Right lobe of liver (tissue), 6 donors: Measurements from ENCODE around the gene PDK2. TPM values are rescaled to one million over a fixed set of nuclear protein-coding genes. Genes with fewer than 3 reads are reported as not detected.
A peak's percentile ranks its signal among the peaks of the same experiment; 100 is the strongest.

Experiments used
- ATAC-seq, 4 donors: fragments of 200-7000 bp; cut with Tn5 transposase; one replicate each; pipeline ENCODE4 v1.9.1; 2020; ENCODE audit warnings: mild to moderate bottlenecking in 4 of 4, moderate library complexity in 4 of 4
- DNase-seq, 3 donors: peaks; one replicate each; pipeline ENCODE4 v3.0.0-alpha.2; 2020
- H3K27ac ChIP-seq, 3 donors: fragments of 200-600 bp; one replicate each; pipeline ENCODE4 v1.8.0; 2022
- H3K27me3 ChIP-seq, 2 donors: fragments of 200-600 bp; one replicate each; pipeline ENCODE4 v1.8.0; 2022
- H3K36me3 ChIP-seq, 4 donors: fragments of 200-600 bp; sonication (generic) in 1 of 4; one replicate each; pipeline versions ENCODE4 v1.5.1 to v1.8.0; 2017 to 2022; ENCODE audit warnings: control low read depth in 1 of 4
- H3K4me1 ChIP-seq, 4 donors: fragments of 200-600 bp; sonication (generic) in 1 of 4; one replicate each; pipeline versions ENCODE4 v1.5.1 to v1.8.0; 2017 to 2022; ENCODE audit warnings: control low read depth in 1 of 4
- H3K4me3 ChIP-seq, 3 donors: fragments of 200-600 bp; one replicate each; pipeline ENCODE4 v1.8.0; 2022
- H3K9me3 ChIP-seq, 4 donors: fragments of 200-600 bp; sonication (generic) in 1 of 4; one replicate each; pipeline versions ENCODE4 v1.5.1 to v1.8.0; 2017 to 2022; ENCODE audit warnings: control low read depth in 1 of 4
- POLR2A ChIP-seq: fragments of 450-650 bp; IDR thresholded peaks from one replicate; pipeline ENCODE4 v1.6.1; 2017; ENCODE audit warnings: antibody characterized with exemption, mild to moderate bottlenecking
- WGBS: methylation state at CpG from one replicate; pipeline ENCODE4 v1.1.6; 2018; ENCODE audit warnings: low coverage, low lambda C conversion rate; ENCODE audit not compliant: insufficient coverage; ENCODE audit errors: missing lambda C conversion rate; 5-methylcytosine and 5-hydroxymethylcytosine counted together
- intact Hi-C, 2 donors: fragments of 100-400 bp; cut with DNase I; formaldehyde crosslinking; loops; one replicate each; pipeline versions ENCODE4 v1.11.2 to v1.14.1; 2022
- total RNA-seq, 6 experiments: library from RNA; depleted of rRNA in 2 of 6; stranded (reverse); fragments of >200 nt in 2 of 6; fragmentation: NEBNext Ultra II Directional in 3 of 6; extraction: Animal tissue kit (Norgen Biotek cat#: 25700) in 3 of 6; gene quantifications; one replicate each; pipeline versions ENCODE4 v1.1.0 to v1.2.4, GENCODE V29; 2016 to 2023
- TF ChIP-seq, protein P1 (sequence below), 4 donors: fragments of 200-600 bp in 3 of 4; fragments of 450-650 bp in 1 of 4; IDR thresholded peaks; one replicate each; pipeline versions ENCODE4 v1.5.1 to v1.8.0; 2016 to 2022; ENCODE audit warnings: antibody characterized with exemption in 4 of 4, mild to moderate bottlenecking in 2 of 4
- donor health status: DM: no; HTN: yes; CAD: no.
- donor health status: DM: no; HTN: no; CAD: no.
- donor health status: DM: no; HTN: no; CAD: no.
- donor health status: DM: no; HTN: yes; CAD: no.
- donor health status: DM: no; HTN: yes; CAD: no.

Gene PDK2
- total RNA-seq, 6 experiments from 2014 or later = 25.0 to 58.0 (median 44.8) TPM

DNA sequence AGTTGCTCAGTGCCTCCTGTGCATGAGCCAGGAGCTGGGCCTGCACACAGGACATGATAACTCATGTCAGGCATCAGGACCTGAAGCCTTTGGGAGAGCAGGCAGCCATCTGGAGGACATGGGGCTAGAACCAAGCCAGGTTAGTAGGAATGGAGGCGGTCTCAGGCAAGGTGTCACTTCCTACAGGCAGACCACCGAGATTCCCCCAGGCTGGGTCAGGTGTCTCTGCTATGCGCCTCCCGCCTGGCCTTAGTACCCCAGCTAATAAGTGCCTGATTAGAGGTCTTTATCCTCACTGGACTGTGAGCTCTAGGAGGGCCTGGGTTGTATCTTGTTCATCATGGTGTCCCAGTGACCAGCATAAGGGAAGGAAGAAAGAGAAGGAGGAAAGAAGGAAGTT is 19.2 kb downstream of the PDK2 start:
- Histone ChIP-seq H3K4me3 (no peak overlapping the region), H3K27ac (no peak overlapping the region), H3K9me3 (no peaks in the 10 kb centered on the region), H3K4me1 (peaks cover 0 to 32% (median 5%) of the 10 kb centered on the region in 4 donors), H3K36me3 (peaks cover 0 to 2% (median 0%) of the 10 kb centered on the region in 4 donors), H3K27me3 (no peaks in the 10 kb centered on the region)
- no CpG with 5 or more reads among the region's 4 CpGs for WGBS
- intact Hi-C loops = loop anchor here (10.0 kb wide), 1 partner anchor 50 kb away; the partner anchor contains the start of gene SGCA (in 2 of the 2)
- DNase-seq = peak in 1 of 3 donors; percentile 45
- ATAC-seq = no peak
- TF ChIP-seq POLR2A = no peak
- TF ChIP-seq, protein P1, sequence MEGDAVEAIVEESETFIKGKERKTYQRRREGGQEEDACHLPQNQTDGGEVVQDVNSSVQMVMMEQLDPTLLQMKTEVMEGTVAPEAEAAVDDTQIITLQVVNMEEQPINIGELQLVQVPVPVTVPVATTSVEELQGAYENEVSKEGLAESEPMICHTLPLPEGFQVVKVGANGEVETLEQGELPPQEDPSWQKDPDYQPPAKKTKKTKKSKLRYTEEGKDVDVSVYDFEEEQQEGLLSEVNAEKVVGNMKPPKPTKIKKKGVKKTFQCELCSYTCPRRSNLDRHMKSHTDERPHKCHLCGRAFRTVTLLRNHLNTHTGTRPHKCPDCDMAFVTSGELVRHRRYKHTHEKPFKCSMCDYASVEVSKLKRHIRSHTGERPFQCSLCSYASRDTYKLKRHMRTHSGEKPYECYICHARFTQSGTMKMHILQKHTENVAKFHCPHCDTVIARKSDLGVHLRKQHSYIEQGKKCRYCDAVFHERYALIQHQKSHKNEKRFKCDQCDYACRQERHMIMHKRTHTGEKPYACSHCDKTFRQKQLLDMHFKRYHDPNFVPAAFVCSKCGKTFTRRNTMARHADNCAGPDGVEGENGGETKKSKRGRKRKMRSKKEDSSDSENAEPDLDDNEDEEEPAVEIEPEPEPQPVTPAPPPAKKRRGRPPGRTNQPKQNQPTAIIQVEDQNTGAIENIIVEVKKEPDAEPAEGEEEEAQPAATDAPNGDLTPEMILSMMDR (IDR thresholded peaks at IDR 0.05) = no peak

DNA sequence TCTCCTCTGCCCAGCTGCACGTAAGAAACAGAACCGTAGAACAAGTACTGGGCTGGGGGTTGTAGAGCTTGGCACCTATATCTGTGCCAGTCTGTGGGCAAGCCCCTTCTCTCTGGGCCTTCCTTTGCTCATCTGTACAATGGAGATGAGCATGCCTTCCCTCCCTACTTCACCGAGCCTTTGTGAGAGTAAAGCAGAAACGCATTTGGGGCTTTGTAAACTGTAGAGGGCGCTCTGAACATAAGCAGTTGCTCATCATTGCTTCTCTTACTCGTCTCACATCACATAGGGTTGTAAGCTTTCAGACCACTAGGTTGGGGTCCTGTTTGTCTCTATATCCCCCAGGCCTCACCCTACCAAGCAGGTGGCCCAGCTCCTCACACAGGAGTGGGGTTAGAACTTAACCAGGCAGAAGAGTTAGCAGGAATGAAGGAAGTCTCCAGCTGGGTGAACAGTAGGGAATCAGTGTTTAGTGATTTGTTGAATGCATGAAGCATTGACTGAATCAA is 19.8 kb downstream of the PDK2 start:
- intact Hi-C loops = loop anchor here (10.0 kb wide), 1 partner anchor 50 kb away; the partner anchor contains the start of gene SGCA (in 2 of the 2)
- no peaks in the 10 kb centered on the region for H3K27me3 ChIP-seq
- DNase-seq (peak in 1 of 3 donors; percentile 46), ATAC-seq (peak in 2 of 4 donors; percentile 9 to 12)
- no peak overlapping the region for H3K4me3 ChIP-seq
- 23% methylated on average over 5 of the region's 6 CpGs for WGBS
- no peaks in the 10 kb centered on the region for H3K9me3 ChIP-seq
- H3K4me1 ChIP-seq = peaks cover 0 to 32% (median 5%) of the 10 kb centered on the region in 4 donors
- no peak overlapping the region for H3K27ac ChIP-seq
- TF ChIP-seq, protein P1 (IDR thresholded peaks at IDR 0.05) = peak; percentile 41 to 58 (median 52)
- TF ChIP-seq POLR2A = no peak
- no peaks in the 10 kb centered on the region for H3K36me3 ChIP-seq

DNA sequence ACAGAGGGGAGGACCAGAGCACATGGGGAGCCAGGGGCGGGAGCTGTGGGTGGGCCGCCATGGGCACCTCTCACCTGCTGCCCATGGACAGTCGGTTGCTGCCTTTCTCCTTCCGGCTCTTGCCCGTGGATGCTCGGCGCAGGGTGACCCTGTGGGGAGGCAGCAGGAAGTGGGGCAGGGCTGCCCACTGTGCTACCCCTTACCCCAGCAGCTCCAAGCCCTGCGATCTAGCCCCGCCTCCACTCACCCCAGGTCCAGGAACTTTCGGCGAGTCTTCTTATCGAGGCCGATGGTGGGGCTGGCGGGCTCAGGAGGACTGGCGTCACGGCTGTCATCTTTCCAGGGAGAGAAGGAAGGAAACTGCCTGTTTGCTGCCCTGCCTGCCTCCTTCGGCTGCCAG is 20.6 kb downstream of the PDK2 start:
- intact Hi-C loops = loop anchor here (10.0 kb wide), 1 partner anchor 49 kb away; the partner anchor contains the start of gene SGCA (in 2 of the 2)

DNA sequence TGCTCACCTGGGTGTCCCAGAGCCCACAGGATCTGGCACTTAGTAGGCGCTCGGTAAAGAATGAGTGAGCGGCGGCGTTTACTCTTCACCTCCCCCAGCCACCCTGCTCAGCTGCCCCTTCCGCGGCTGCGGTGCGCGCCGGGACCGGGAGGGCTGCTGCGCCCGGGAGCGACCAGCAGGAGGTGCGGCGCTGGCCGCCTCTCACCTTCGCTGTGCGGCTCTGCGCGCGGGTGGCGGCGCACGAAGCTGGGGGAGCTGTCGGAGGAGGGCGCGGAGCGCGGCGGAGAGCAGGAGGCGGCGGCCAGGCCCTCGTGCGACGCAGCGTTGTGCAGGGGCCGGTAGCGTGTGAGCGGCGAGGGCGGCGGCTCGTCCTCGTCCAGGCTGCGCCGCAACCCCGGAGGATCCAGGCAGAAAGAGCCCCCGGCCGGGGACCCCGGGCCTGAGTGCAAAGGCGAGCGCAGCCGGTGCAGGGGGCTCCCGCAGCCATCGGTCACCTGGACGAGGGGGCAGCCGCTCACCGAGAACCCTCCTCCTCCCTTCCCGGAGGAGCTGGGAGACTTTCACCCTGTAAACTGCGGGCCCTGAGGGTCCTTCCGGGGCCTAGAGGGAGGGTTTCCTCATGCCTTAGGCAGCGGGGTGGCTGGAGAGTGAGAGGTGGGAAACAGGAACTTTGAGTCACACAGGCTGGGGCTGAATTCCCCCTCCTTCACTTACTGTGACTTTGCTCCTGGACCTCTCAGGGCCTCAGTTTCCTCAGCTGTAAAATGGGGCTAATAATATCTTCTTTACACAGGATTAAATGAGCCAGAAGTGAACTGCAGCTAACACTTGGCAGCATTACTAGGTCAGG is 22.3 kb downstream of the PDK2 start:
- 21% methylated on average over 23 of the region's 64 CpGs for WGBS
- intact Hi-C loops = loop anchor here (10.0 kb wide), 1 partner anchor 47 kb away; the partner anchor contains the start of gene SGCA (in 2 of the 2)
- no peak overlapping the region for H3K27ac ChIP-seq
- ATAC-seq (peak; percentile 77 to 82 (median 78)), DNase-seq (peak in 2 of 3 donors; percentile 59 to 70)
- H3K4me1 ChIP-seq = peaks cover 0 to 16% (median 1%) of the 10 kb centered on the region in 4 donors
- no peak for TF ChIP-seq POLR2A
- TF ChIP-seq, protein P1 (IDR thresholded peaks at IDR 0.05) = peak; percentile 58 to 73 (median 66)
- H3K9me3 ChIP-seq = no peaks in the 10 kb centered on the region
- H3K36me3 ChIP-seq = no peaks in the 10 kb centered on the region
- H3K27me3 ChIP-seq = no peaks in the 10 kb centered on the region
- no peak overlapping the region for H3K4me3 ChIP-seq

More for the DNA sequence above, 20.6 kb downstream of the PDK2 start:
- no peaks in the 10 kb centered on the region for H3K27me3 ChIP-seq
- DNase-seq (peak in 1 of 3 donors; percentile 42), ATAC-seq (no peak)
- H3K4me3 ChIP-seq = no peak overlapping the region
- H3K27ac ChIP-seq = no peak overlapping the region
- no peaks in the 10 kb centered on the region for H3K36me3 ChIP-seq
- H3K4me1 ChIP-seq = peaks cover 0 to 32% (median 5%) of the 10 kb centered on the region in 4 donors
- no peak for TF ChIP-seq POLR2A
- TF ChIP-seq, protein P1 (IDR thresholded peaks at IDR 0.05) = no peak
- 40% methylated on average over 1 of the region's 17 CpGs for WGBS
- no peaks in the 10 kb centered on the region for H3K9me3 ChIP-seq
